ENCODE measurements around the gene LRMDA.

GRCh38 chr10:76015245-76015644, 583.8 kb downstream of the LRMDA start:
- TF ChIP-seq, protein P1, sequence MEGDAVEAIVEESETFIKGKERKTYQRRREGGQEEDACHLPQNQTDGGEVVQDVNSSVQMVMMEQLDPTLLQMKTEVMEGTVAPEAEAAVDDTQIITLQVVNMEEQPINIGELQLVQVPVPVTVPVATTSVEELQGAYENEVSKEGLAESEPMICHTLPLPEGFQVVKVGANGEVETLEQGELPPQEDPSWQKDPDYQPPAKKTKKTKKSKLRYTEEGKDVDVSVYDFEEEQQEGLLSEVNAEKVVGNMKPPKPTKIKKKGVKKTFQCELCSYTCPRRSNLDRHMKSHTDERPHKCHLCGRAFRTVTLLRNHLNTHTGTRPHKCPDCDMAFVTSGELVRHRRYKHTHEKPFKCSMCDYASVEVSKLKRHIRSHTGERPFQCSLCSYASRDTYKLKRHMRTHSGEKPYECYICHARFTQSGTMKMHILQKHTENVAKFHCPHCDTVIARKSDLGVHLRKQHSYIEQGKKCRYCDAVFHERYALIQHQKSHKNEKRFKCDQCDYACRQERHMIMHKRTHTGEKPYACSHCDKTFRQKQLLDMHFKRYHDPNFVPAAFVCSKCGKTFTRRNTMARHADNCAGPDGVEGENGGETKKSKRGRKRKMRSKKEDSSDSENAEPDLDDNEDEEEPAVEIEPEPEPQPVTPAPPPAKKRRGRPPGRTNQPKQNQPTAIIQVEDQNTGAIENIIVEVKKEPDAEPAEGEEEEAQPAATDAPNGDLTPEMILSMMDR (IDR thresholded peaks at IDR 0.05) = no peak
- TF ChIP-seq POLR2A (IDR thresholded peaks at IDR 0.05) = no peak
- no peak for TF ChIP-seq EP300 (IDR thresholded peaks at IDR 0.05)
- TF ChIP-seq POLR2AphosphoS5 (IDR thresholded peaks at IDR 0.05) = no peak
